ENCODE data around the gene JARID2. TPM values are rescaled to one million over a fixed set of nuclear protein-coding genes. Genes with fewer than 3 reads are reported as not detected.

Gene JARID2
- total and polyA plus RNA-seq, 2 of the 13 experiments (the other 11 are each of a cell fraction or from before 2014, with no cell fraction given): 7.5 to 10.3 TPM

- Histone ChIP-seq H3K27me3 (ENCODE audit: control insufficient read depth in 1 of 2, insufficient read depth in 2 of 2, low read length in 2 of 2) (no peaks in the 10 kb centered on the region), H3K27ac (ENCODE audit: extremely low read length, insufficient read depth, low read length) (peak overlapping the region; percentile 63), H3K4me3 (replicated peaks in 1 of 3; ENCODE audit: insufficient read depth in 1 of 3, low read depth in 2 of 3, low read length in 3 of 3) (peak overlapping the region in 2 of 3 experiments; percentile 6 to 47; a peak in 1 of 6 replicates), H3K36me3 (replicated peaks in 1 of 2; ENCODE audit: control insufficient read depth in 1 of 2, insufficient read depth in 2 of 2, low read length in 2 of 2) (no peaks in the 10 kb centered on the region), H3K4me1 (ENCODE audit: insufficient read depth, low read length) (peaks cover 82% of the 10 kb centered on the region), H2AFZ (ENCODE audit: low read length) (no peak overlapping the region), H3K9ac (ENCODE audit: insufficient read depth, low read depth, low read length) (peak overlapping the region; percentile 59; the same call in 1 of the 2 replicates), H4K20me1 (ENCODE audit: insufficient read depth, low read length) (0 out of 2 replicates have a peak, but pooled peaks cover 3% of the 10 kb centered on the region), H3K79me2 (ENCODE audit: insufficient read depth, low read length) (peaks cover 78% of the 10 kb centered on the region), H3K4me2 (ENCODE audit: low read depth, low read length) (peak overlapping the region; percentile 80), H3K9me3 (ENCODE audit: low read length) (no peaks in the 10 kb centered on the region)
- BruUV-seq (replicated peaks): no TSS peak
- ATAC-seq: peak; percentile 86
- in situ Hi-C loops (cut with HindIII; ENCODE audit: extremely low pct_ligation_motif_present, low pct_unique_long_range_greater_than_20kb) (no loop called here), intact Hi-C loops (cut with micrococcal nuclease; ENCODE audit: unreplicated experiment) (no loop called here)
- CTCF ChIA-PET (ENCODE audit: low intra/inter-chr PET ratio, low total read pairs): no interaction called here
- peak; percentile 80 for DNase-seq (ENCODE audit: low spot score)
- peak; percentile 71 for FAIRE-seq
- 4% methylated on average over 5 of the region's 5 CpGs for WGBS (ENCODE audit: low lambda C conversion rate)
- POLR2A ChIA-PET: interaction anchor here (0.7 to 2.7 kb wide), 4 partner anchors 10 to 52 kb away, joined by 3 to 21 read pairs (median 5); no protein-coding TSS in a partner anchor
- TF ChIP-seq ZNF629 (CRISPR knock-in tag; conservative IDR thresholded peaks at IDR 0.05) (no peak), NR2F6 (IDR thresholded peaks at IDR 0.05) (0 out of 2 replicates have a peak, but pooled peaks have one; percentile 59), NR2F6 (CRISPR knock-in tag; IDR thresholded peaks at IDR 0.05) (peak; percentile 53; the same call in 1 of the 2 replicates), SSRP1 (CRISPR knock-in tag; IDR thresholded peaks at IDR 0.05) (no peak), RXRB (CRISPR knock-in tag; IDR thresholded peaks at IDR 0.05; ENCODE audit: borderline replicate concordance) (peak; percentile 90), ZBTB1 (CRISPR knock-in tag; IDR thresholded peaks at IDR 0.05; ENCODE audit: borderline replicate concordance) (no peak), ATM (IDR thresholded peaks at IDR 0.05; ENCODE audit: borderline replicate concordance) (no peak), ZNF709 (CRISPR knock-in tag; IDR thresholded peaks at IDR 0.05) (no peak), ZNF367 (CRISPR knock-in tag; IDR thresholded peaks at IDR 0.05; ENCODE audit: borderline replicate concordance) (no peak), FOXK1 (CRISPR knock-in tag; IDR thresholded peaks at IDR 0.05; ENCODE audit: borderline replicate concordance, low read depth) (peak; percentile 8; the same call in 1 of the 2 replicates), TRIM22 (IDR thresholded peaks at IDR 0.05) (no peak), MAZ (IDR thresholded peaks at IDR 0.05; ENCODE audit: borderline replicate concordance, low read depth, low read length) (no peak), MAZ (CRISPR knock-in tag; IDR thresholded peaks at IDR 0.05; ENCODE audit: low read depth) (no peak), NFAT5 (CRISPR knock-in tag; IDR thresholded peaks at IDR 0.05) (no peak), NFKB2 (CRISPR knock-in tag; IDR thresholded peaks at IDR 0.05; ENCODE audit: borderline replicate concordance) (no peak), ESRRA (CRISPR knock-in tag; IDR thresholded peaks at IDR 0.05; ENCODE audit: low read depth) (peak; percentile 42; the same call in 1 of the 2 replicates), ZNF136 (CRISPR knock-in tag; IDR thresholded peaks at IDR 0.05; ENCODE audit: low read depth) (no peak), ZZZ3 (CRISPR knock-in tag; IDR thresholded peaks at IDR 0.05; ENCODE audit: borderline replicate concordance) (no peak), ZNF3 (CRISPR knock-in tag; IDR thresholded peaks at IDR 0.05) (no peak)
- TF ChIP-seq, protein P1, sequence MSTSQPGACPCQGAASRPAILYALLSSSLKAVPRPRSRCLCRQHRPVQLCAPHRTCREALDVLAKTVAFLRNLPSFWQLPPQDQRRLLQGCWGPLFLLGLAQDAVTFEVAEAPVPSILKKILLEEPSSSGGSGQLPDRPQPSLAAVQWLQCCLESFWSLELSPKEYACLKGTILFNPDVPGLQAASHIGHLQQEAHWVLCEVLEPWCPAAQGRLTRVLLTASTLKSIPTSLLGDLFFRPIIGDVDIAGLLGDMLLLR (CRISPR knock-in tag; IDR thresholded peaks at IDR 0.05): no peak
These were observed 33.3 kb downstream of the JARID2 start for GRCh38 chr6:15279047-15279661.

All from HepG2 (cell line).